ENCODE measurements around the gene CFLAR.

The CFLAR gene

GRCh38 chr2:201185863-201186262 is 69.9 kb downstream of the CFLAR start:
- TF ChIP-seq CTCF (IDR thresholded peaks at IDR 0.05; ENCODE audit: low read depth, low read length) = no peak
- Histone ChIP-seq H3K4me3 (ENCODE audit: low read depth, low read length) (no peak overlapping the region), H3K27ac (no peak overlapping the region), H3K36me3 (no peaks in the 10 kb centered on the region), H3K27me3 (ENCODE audit: insufficient read depth, low read depth, severe bottlenecking) (no peaks in the 10 kb centered on the region), H3K9me3 (ENCODE audit: severe bottlenecking) (no peaks in the 10 kb centered on the region)
- DNase-seq = no peak

- Histone ChIP-seq H3K27ac (no peak overlapping the region), H3K27me3 (ENCODE audit: insufficient read depth, low read depth, severe bottlenecking) (no peaks in the 10 kb centered on the region), H3K36me3 (no peaks in the 10 kb centered on the region), H3K4me3 (ENCODE audit: low read depth, low read length) (no peak overlapping the region), H3K9me3 (ENCODE audit: severe bottlenecking) (no peaks in the 10 kb centered on the region)
- TF ChIP-seq CTCF (IDR thresholded peaks at IDR 0.05; ENCODE audit: low read depth, low read length) = no peak
- DNase-seq = no peak
Measured at GRCh38 chr2:201186982-201187381, 71.0 kb downstream of the CFLAR start.

GRCh38 chr2:201188449-201188848 is 72.5 kb downstream of the CFLAR start:
- no peaks in the 10 kb centered on the region for H3K36me3 ChIP-seq
- no peaks in the 10 kb centered on the region for H3K27me3 ChIP-seq (ENCODE audit: insufficient read depth, low read depth, severe bottlenecking)
- TF ChIP-seq CTCF (IDR thresholded peaks at IDR 0.05; ENCODE audit: low read depth, low read length) = no peak
- no peak for DNase-seq
- H3K4me3 ChIP-seq (ENCODE audit: low read depth, low read length) = no peak overlapping the region
- no peaks in the 10 kb centered on the region for H3K9me3 ChIP-seq (ENCODE audit: severe bottlenecking)
- no peak overlapping the region for H3K27ac ChIP-seq

GRCh38 chr2:201191132-201191875 is 75.3 kb downstream of the CFLAR start:
- Histone ChIP-seq H3K9me3 (ENCODE audit: severe bottlenecking) (no peaks in the 10 kb centered on the region), H3K36me3 (no peaks in the 10 kb centered on the region)

GRCh38 chr2:201194097-201194496 is 78.1 kb downstream of the CFLAR start:
- no peak for DNase-seq
- Histone ChIP-seq H3K4me3 (ENCODE audit: low read depth, low read length) (no peak overlapping the region), H3K27ac (no peak overlapping the region), H3K9me3 (ENCODE audit: severe bottlenecking) (no peaks in the 10 kb centered on the region), H3K27me3 (ENCODE audit: insufficient read depth, low read depth, severe bottlenecking) (no peaks in the 10 kb centered on the region), H3K36me3 (no peaks in the 10 kb centered on the region)
- no peak for TF ChIP-seq CTCF (IDR thresholded peaks at IDR 0.05; ENCODE audit: low read depth, low read length)

More at GRCh38 chr2:201191132-201191875, 75.3 kb downstream of the CFLAR start:
- Histone ChIP-seq H3K27me3 (ENCODE audit: insufficient read depth, low read depth, severe bottlenecking) (no peaks in the 10 kb centered on the region), H3K4me3 (ENCODE audit: low read depth, low read length) (no peak overlapping the region), H3K27ac (no peak overlapping the region)
- DNase-seq = no peak
- no peak for TF ChIP-seq CTCF (IDR thresholded peaks at IDR 0.05; ENCODE audit: low read depth, low read length)

GRCh38 chr2:201195331-201195730 is 79.4 kb downstream of the CFLAR start:
- Histone ChIP-seq H3K9me3 (ENCODE audit: severe bottlenecking) (no peaks in the 10 kb centered on the region), H3K27ac (no peak overlapping the region), H3K4me3 (ENCODE audit: low read depth, low read length) (no peak overlapping the region), H3K36me3 (no peaks in the 10 kb centered on the region), H3K27me3 (ENCODE audit: insufficient read depth, low read depth, severe bottlenecking) (no peaks in the 10 kb centered on the region)
- no peak for TF ChIP-seq CTCF (IDR thresholded peaks at IDR 0.05; ENCODE audit: low read depth, low read length)
- DNase-seq = no peak

Data from WERI-Rb-1 (cell line).